Measurements from ENCODE around the gene TSPAN18.

The TSPAN18 gene

DNA sequence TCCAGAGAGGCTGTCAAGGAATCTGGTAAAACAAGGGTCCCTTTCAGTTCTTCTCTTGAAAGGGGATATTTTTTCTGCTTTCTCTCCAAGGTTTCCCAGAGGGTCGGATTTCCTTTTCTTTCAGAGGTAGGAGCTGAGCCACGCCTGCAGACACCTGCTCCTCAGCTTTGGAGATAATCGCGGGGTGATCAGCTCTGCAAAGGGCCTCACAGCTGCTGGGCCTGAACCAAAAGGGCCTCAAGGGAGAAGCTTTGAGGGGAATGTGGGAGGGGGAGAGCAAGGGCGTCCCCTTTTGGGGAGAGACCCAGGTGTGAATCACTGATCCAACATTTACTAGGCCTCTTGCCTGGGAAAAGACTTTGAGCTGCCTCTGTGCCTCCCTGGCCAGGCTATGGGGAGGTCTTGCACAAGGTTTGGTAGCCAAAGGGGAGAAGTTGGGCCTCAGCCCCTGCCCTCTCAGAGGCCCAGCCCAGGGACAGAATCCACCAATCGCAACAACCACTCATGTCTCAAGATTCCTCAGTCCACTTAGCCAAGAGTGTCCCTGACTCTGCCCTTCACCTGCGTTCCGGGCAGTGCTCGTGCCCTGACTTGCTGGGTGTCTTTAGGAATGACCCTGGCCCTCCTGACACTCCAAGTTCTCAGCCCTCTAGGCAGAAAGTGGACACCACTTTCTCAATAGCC lies 237.9 kb downstream of the TSPAN18 start:
- Histone ChIP-seq H3K4me1 (no peaks in the 10 kb centered on the region; the same call in 1 of the 2 replicates), H3K4me3 (no peak overlapping the region), H3K36me3 (replicated peaks) (no peaks in the 10 kb centered on the region), H3K9me3 (no peaks in the 10 kb centered on the region), H3K27me3 (ENCODE audit: low read depth) (no peaks in the 10 kb centered on the region)
- in situ Hi-C loops (cut with MboI; ENCODE audit: low sequenced_read_pairs) = no loop called here
- no peak for DNase-seq (ENCODE audit: low spot score in 2 of 2)

DNA sequence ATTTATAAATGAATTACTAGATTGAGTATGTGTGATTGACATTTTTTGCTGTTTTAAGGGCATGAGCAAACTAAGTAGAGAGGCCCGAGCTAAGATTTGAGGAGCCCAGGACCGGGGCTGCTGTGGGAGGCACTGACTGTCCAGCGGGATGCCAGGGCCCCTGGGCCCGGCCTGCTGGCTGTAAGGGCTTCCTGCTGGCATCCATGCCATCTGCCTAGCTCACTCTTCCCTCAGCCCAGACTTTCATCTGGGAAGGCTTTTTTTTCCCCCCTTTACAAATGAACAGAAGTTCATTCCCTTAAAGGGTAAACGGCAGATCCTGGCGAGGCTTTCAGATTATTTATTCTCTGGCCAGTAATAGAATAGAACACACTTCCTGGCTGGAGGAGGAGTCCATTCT lies 239.9 kb downstream of the TSPAN18 start:
- Histone ChIP-seq H3K27me3 (ENCODE audit: low read depth) (no peaks in the 10 kb centered on the region), H3K4me3 (no peak overlapping the region), H3K9me3 (no peaks in the 10 kb centered on the region), H3K36me3 (replicated peaks) (no peaks in the 10 kb centered on the region), H3K4me1 (no peaks in the 10 kb centered on the region; the same call in 1 of the 2 replicates)
- no peak for DNase-seq (ENCODE audit: low spot score in 2 of 2)
- in situ Hi-C loops (cut with MboI; ENCODE audit: low sequenced_read_pairs) = no loop called here

DNA sequence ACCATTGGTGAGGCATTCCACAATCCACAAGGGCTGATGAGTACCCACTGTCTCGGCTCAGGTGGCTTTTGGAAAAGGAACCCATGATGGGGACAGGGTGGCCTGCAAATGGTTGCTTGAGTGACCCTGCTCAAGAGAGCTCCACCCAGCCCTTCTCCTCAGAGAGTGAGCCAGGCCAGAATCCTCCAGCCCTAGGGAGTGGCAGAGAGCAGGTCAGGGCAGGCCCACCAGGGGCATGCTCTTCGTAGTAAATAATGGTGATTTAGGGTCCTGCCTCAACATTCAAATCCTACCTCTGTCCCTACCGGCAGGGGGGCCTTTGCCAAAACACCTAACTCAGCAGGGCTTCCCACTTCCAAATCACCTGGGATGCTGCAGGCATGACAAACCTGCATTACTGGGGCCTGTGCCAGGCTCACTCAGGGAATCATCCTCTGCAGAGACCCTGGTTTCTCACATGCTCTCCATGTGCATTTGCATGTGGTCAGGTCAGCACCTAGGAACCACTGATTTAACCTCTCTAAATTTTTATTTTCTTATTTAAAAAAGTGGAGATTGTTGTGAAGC lies 241.3 kb downstream of the TSPAN18 start:
- DNase-seq (ENCODE audit: low spot score in 2 of 2) = no peak
- no peaks in the 10 kb centered on the region for H3K9me3 ChIP-seq
- H3K27me3 ChIP-seq (ENCODE audit: low read depth) = no peaks in the 10 kb centered on the region
- no peaks in the 10 kb centered on the region for H3K4me1 ChIP-seq
- H3K36me3 ChIP-seq (replicated peaks) = no peaks in the 10 kb centered on the region
- in situ Hi-C loops (cut with MboI; ENCODE audit: low sequenced_read_pairs) = no loop called here
- no peak overlapping the region for H3K4me3 ChIP-seq

DNA sequence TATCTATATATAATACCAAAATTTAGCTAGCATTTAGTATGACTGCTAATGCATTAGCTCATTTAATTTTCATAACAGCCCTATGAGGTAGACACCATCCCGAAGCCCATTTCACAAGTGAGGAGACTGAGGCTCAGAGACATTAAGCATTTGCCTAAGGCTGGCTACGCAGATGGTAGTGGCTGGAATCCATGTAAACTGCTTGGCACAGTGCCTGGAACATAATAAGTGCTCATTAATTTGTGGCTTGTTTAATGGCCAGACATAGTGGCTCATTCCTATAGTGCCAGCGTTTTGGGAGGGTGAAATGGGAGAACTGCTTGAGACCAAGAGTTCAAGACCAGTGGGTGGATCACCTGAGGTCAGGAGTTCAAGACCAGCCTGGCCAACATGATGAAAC lies 241.7 kb downstream of the TSPAN18 start:
- DNase-seq (ENCODE audit: low spot score in 2 of 2) = no peak
- no peaks in the 10 kb centered on the region for H3K27me3 ChIP-seq (ENCODE audit: low read depth)
- in situ Hi-C loops (cut with MboI; ENCODE audit: low sequenced_read_pairs) = no loop called here

DNA sequence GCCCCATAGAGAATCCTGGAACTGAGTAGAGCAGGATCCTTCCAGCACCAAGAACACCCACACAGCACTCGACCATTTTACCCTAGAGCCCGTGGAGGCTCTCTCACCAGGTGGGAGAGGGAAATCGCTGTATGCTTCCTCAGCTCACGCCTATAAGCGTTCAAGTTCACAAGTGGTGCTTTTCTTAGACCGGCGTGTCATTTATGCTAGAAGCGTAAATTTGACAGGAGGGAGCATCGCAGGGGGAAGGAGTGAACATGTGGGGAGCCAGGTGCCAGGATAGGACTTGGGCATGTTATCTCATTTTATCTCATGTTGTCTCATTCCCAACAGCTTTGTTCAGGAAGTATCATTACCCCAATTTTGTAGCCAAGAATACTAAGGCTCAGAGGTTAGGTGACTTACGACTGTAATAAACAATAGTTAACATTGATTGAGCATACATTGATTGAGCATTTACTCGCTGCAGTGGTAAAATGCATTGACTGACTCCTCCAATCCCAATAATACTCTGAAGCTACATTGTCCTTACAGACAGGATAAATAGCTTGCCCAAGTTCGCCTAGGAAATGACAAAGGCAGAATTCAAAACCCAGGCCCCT lies 243.0 kb downstream of the TSPAN18 start:
- in situ Hi-C loops (cut with MboI; ENCODE audit: low sequenced_read_pairs) = no loop called here

More for the DNA sequence above, 241.7 kb downstream of the TSPAN18 start:
- H3K9me3 ChIP-seq = no peaks in the 10 kb centered on the region
- H3K36me3 ChIP-seq (replicated peaks) = no peaks in the 10 kb centered on the region
- H3K4me3 ChIP-seq = no peak overlapping the region
- no peaks in the 10 kb centered on the region for H3K4me1 ChIP-seq

DNA sequence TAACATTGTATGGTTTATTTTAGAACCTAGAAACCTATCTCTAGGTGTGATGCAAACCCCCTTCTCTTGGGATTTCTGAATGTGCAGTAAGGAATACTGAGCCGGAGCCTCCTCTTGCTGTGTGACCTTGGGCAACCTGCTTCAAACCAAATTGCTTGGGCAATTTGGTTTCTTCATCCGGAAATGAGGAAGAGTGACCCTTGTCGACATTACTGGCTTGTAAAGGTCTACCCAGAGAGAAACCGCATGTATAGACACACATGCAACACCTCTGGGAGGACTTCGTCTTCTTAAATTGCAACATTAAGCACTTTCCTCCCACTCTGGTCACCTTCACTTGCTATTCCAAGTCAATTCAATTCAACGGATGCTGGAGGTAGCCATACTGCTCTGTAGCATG lies 243.5 kb downstream of the TSPAN18 start:
- no peaks in the 10 kb centered on the region for H3K4me1 ChIP-seq
- no peak for DNase-seq (ENCODE audit: low spot score in 2 of 2)
- no peaks in the 10 kb centered on the region for H3K27me3 ChIP-seq (ENCODE audit: low read depth)
- no peaks in the 10 kb centered on the region for H3K36me3 ChIP-seq (replicated peaks)
- H3K4me3 ChIP-seq = no peak overlapping the region
- no peaks in the 10 kb centered on the region for H3K9me3 ChIP-seq
- in situ Hi-C loops (cut with MboI; ENCODE audit: low sequenced_read_pairs) = no loop called here

More for the DNA sequence above, 243.0 kb downstream of the TSPAN18 start:
- Histone ChIP-seq H3K9me3 (no peaks in the 10 kb centered on the region), H3K36me3 (replicated peaks) (no peaks in the 10 kb centered on the region), H3K27me3 (ENCODE audit: low read depth) (no peaks in the 10 kb centered on the region), H3K4me3 (no peak overlapping the region), H3K4me1 (no peaks in the 10 kb centered on the region)
- DNase-seq (ENCODE audit: low spot score in 2 of 2) = no peak

DNA sequence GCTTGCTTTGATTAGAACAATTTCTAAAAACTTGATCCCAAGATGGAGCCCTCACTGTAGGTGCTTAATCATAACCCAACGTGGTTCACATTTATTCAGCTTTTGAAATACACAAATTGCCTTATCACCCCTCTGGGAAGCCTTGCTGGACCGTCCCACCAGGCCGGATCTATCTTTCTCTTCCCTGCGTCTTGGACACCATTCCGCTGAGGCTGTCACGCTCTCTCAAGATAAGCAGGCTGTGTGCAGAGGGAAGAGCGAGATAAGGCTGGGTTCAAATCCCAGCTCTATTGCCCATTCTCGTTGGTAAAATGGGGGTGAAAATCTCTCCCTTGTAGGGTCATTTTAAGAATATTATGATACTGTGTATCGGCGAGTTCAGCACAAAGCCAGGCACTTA lies 244.4 kb downstream of the TSPAN18 start:
- no peak overlapping the region for H3K4me3 ChIP-seq

DNA sequence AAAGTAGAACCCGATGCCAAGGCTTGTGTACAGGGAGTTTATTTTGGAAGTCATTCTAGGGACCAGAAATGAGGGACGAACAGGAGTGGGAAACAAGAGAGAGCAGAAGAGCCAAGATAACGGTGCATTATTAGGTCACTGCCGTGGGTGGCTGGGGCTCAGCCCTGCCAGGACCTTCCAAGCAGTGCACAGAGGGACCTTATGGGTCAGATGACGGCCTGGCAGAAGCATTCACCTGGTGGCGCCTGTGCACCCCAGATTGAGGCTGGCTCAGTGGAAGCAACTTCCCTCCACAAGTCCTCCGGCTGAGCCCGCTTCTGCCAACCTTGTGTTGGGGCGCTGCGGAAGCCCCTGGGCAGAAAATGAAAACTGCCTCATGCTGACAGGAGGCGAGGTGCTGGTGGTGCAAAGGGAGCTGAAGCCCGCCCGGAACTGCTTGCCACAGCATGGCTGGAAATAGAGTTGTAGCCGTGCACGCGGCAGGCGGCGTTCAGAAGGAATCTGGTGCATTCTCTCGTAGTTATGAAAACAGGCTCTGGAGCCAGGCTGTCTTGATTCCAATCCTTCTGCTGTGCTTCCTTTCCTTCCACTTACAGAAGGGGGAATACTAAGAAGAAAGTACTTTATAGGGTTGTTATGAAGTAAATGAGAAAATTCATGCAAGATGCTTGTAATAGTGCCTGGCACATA lies 246.1 kb downstream of the TSPAN18 start:
- Histone ChIP-seq H3K9me3 (no peaks in the 10 kb centered on the region), H3K36me3 (replicated peaks) (no peaks in the 10 kb centered on the region), H3K27me3 (ENCODE audit: low read depth) (no peaks in the 10 kb centered on the region), H3K4me3 (no peak overlapping the region), H3K4me1 (no peaks in the 10 kb centered on the region)
- in situ Hi-C loops (cut with MboI; ENCODE audit: low sequenced_read_pairs) = no loop called here
- DNase-seq (ENCODE audit: low spot score in 2 of 2) = no peak

More for the DNA sequence above, 244.4 kb downstream of the TSPAN18 start:
- Histone ChIP-seq H3K9me3 (no peaks in the 10 kb centered on the region), H3K36me3 (replicated peaks) (no peaks in the 10 kb centered on the region), H3K4me1 (no peaks in the 10 kb centered on the region), H3K27me3 (ENCODE audit: low read depth) (no peaks in the 10 kb centered on the region)
- in situ Hi-C loops (cut with MboI; ENCODE audit: low sequenced_read_pairs) = no loop called here
- DNase-seq (ENCODE audit: low spot score in 2 of 2) = no peak

DNA sequence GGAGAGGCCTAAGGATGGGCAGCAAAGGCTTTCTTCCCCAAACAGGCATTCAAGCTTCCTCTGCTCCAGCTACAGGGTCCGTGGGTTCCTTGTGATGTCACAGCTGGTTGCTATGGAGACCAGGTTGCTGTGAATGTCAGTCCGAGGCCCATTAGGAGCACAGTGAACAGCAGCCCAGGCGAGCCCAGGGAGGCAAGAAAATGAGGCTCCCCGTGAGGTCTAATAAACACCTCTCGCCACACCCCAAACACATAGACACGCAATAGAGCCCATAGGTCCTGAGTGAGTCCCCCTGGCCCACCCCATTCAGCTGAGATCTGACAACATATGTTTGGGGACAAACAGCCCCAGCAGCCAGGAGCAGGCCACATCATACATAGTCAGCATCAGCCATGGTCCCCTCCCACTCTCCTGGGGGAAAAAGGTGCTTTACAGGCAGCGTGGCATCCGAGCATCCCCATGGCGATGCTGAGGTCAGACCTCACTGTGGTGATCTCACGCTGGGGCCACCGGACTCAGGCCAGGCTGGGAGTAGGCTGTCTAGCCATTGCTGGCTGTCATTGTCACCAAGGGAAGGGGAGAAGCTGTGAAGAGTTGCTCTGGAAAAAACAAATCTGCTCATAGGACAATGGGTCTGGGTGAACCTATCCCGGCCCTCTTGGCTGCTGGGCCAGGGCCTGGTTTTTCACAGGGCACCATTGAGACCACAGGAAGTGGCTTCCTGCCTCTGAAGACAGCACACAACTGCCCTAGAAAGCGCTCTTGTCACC lies 247.1 kb downstream of the TSPAN18 start:
- no peaks in the 10 kb centered on the region for H3K9me3 ChIP-seq
- in situ Hi-C loops (cut with MboI; ENCODE audit: low sequenced_read_pairs) = no loop called here
- no peaks in the 10 kb centered on the region for H3K27me3 ChIP-seq (ENCODE audit: low read depth)
- H3K4me3 ChIP-seq = no peak overlapping the region
- H3K36me3 ChIP-seq (replicated peaks) = no peaks in the 10 kb centered on the region
- DNase-seq (ENCODE audit: low spot score in 2 of 2) = no peak
- no peaks in the 10 kb centered on the region for H3K4me1 ChIP-seq

DNA sequence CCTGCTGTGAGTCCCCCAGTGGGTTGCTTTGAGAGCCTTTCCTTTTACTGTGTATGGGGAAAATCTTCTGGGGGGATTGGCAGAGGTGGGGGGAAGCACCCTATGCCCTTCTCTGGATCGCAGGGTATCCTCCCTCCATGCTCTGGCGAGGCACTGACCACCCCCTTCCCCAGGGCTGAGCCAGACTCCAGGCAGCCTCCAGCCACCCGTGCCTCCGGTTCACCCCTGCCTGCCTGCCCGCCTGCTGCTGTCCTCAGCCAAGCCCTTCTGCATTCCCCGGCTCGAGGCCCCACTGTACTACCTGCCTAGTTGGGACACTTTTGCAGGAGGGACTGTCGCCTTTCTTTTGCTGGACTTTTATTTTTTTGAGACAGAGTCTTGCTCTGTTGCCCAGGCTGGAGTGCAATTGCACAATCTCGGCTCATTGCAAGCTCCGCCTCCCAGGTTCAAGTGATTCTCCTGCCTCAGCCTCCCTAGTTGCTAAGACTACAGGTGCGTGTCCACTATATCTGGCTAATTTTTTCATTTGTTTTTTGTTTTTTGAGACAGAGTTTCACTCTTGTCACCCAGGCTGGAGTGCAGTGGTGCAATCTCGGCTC lies 247.7 kb downstream of the TSPAN18 start:
- H3K36me3 ChIP-seq (replicated peaks) = no peaks in the 10 kb centered on the region
- in situ Hi-C loops (cut with MboI; ENCODE audit: low sequenced_read_pairs) = no loop called here
- DNase-seq (ENCODE audit: low spot score in 2 of 2) = no peak
- H3K9me3 ChIP-seq = no peaks in the 10 kb centered on the region
- no peaks in the 10 kb centered on the region for H3K27me3 ChIP-seq (ENCODE audit: low read depth)
- H3K4me3 ChIP-seq = no peak overlapping the region
- H3K4me1 ChIP-seq = no peaks in the 10 kb centered on the region

DNA sequence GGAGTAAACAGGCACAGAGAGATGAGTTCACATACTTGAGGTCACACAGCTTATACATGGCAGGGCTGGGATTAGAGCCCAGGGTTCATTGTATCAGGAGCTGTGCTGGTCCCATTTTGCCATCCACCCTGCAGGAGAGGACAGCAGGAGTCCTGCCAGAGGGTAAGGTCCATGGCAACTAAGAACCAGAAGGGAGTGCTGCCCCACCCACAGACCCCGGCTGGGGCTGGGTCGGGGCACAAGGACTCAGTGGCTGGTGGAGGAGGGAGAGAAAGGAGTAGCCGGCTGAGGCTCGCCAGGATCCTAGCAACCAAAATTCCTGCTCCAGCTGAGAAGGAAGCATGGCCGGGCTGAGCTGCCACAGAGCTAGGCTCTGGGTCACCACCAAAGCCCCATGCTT lies 249.8 kb downstream of the TSPAN18 start:
- in situ Hi-C loops (cut with MboI; ENCODE audit: low sequenced_read_pairs) = no loop called here
- H3K4me3 ChIP-seq = no peak overlapping the region
- H3K36me3 ChIP-seq (replicated peaks) = no peaks in the 10 kb centered on the region

DNA sequence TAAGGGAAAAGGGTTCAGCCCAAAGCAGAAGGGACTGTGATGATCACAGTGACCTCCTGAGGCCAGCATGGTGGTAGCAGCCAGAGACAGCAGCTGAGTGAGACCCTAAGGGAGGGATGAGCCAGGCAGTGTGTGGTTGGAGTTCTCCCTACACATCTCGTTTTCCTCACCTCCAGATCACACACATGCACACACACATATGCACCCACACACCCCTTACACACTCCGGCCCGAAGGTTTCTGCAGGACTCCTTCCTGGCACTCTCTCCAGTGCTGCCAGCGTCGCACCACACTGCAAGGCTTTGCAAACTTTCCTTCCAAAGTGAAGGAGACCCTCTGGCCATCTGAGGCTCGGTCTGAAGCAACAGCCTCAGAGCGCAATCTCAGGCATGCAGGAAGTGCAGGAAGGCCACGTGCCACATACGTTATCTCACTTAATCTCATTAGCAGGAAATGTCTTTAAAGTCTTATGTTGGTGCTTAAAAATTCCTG lies 250.8 kb downstream of the TSPAN18 start:
- no peaks in the 10 kb centered on the region for H3K9me3 ChIP-seq
- no peaks in the 10 kb centered on the region for H3K27me3 ChIP-seq (ENCODE audit: low read depth)
- no peaks in the 10 kb centered on the region for H3K36me3 ChIP-seq (replicated peaks)
- in situ Hi-C loops (cut with MboI; ENCODE audit: low sequenced_read_pairs) = no loop called here
- DNase-seq (ENCODE audit: low spot score in 2 of 2) = no peak
- H3K4me3 ChIP-seq = no peak overlapping the region
- H3K4me1 ChIP-seq = no peaks in the 10 kb centered on the region

More for the DNA sequence above, 249.8 kb downstream of the TSPAN18 start:
- DNase-seq (ENCODE audit: low spot score in 2 of 2) = no peak
- Histone ChIP-seq H3K27me3 (ENCODE audit: low read depth) (no peaks in the 10 kb centered on the region), H3K9me3 (no peaks in the 10 kb centered on the region), H3K4me1 (no peaks in the 10 kb centered on the region)

DNA sequence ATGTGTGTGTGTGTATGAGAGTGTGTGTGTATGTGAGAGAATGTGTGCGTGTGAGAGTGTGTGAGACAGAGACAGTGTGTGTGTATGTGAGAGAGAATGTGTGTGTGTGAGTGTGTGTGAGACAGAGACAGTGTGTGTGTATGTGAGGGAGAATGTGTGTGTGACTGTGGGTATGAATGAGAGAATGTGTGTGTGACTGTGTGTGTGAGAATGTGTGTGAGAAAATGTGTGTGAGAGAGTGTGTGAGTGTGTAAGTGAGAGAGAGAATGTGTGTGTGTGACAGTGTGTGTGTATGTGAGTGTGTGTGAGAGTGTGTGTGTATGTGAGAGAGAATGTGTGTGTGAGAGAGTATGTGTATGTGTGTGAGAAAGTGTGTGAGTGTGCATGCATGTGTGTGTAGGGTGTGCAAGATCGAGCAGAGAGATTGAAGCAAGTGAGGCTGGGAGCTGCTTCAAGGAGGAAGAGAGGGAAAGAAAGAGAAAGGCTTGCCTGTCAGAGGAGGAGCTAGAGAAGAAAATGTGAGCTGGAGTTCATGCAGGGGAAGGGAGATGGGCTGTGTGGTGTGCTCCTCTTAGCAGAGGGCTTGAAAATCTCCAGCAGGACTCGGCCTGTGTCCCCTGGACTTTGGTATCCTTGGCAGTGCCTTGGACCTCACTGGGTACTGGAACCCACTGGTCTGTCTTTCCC lies 251.7 kb downstream of the TSPAN18 start:
- no peaks in the 10 kb centered on the region for H3K4me1 ChIP-seq
- no peak for DNase-seq (ENCODE audit: low spot score in 2 of 2)
- no peaks in the 10 kb centered on the region for H3K9me3 ChIP-seq
- H3K4me3 ChIP-seq = no peak overlapping the region
- in situ Hi-C loops (cut with MboI; ENCODE audit: low sequenced_read_pairs) = no loop called here
- H3K36me3 ChIP-seq (replicated peaks) = no peaks in the 10 kb centered on the region
- H3K27me3 ChIP-seq (ENCODE audit: low read depth) = no peaks in the 10 kb centered on the region
